Gastrocnemius medialis (tissue), 4 donors: ENCODE results near the gene EPHB4.

Experiments
- CTCF ChIP-seq, 5 experiments: fragments of 450-650 bp in 3 of 5; fragments of 200-600 bp in 2 of 5; sonication (generic) in 2 of 5; IDR thresholded peaks in 4 of 5; conservative IDR thresholded peaks in 1 of 5; 1 replicate in 4 of 5; 2 replicates in 1 of 5; pipeline ENCODE4 v1.5.1; 2016 to 2019; ENCODE audit warnings: antibody characterized with exemption in 5 of 5, mild to moderate bottlenecking in 3 of 5, moderate library complexity in 3 of 5
- POLR2A ChIP-seq, 2 donors: fragments of 450-650 bp; IDR thresholded peaks; one replicate each; pipeline ENCODE4 v1.6.1; 2017; ENCODE audit warnings: antibody characterized with exemption in 2 of 2, mild to moderate bottlenecking in 2 of 2, moderate library complexity in 2 of 2

GRCh38 chr7:100781255-100781654 lies 46.1 kb downstream of the EPHB4 start:
- no peak for TF ChIP-seq CTCF (IDR thresholded peaks at IDR 0.05 in 4 of 5, conservative IDR thresholded peaks at IDR 0.05 in 1 of 5)
- TF ChIP-seq POLR2A (IDR thresholded peaks at IDR 0.05): no peak
